Mesenteric fat pad (tissue), 1 donor: ENCODE measurements around the gene SRSF4. TPM values are rescaled to one million over a fixed set of nuclear protein-coding genes. Genes with fewer than 3 reads are reported as not detected.

Source experiments
- DNase-seq: peaks from one replicate; pipeline ENCODE4 v3.0.0-alpha.2; 2020; ENCODE audit warnings: low spot score
- total RNA-seq: library from RNA; stranded (reverse); fragmentation: NEBNext Ultra II Directional; extraction: Animal tissue kit (Norgen Biotek cat#: 25700); gene quantifications from one replicate; pipeline ENCODE4 v1.2.1, GENCODE V29; 2021
- donor health status: DM: yes; HTN: yes; CAD: no.

SRSF4 gene
- total RNA-seq, 1 donor from 2014 or later, result 103 TPM

GRCh38 chr1:29201595-29202051 is 19.9 kb upstream of the SRSF4 start:
- no peak for DNase-seq

DNA sequence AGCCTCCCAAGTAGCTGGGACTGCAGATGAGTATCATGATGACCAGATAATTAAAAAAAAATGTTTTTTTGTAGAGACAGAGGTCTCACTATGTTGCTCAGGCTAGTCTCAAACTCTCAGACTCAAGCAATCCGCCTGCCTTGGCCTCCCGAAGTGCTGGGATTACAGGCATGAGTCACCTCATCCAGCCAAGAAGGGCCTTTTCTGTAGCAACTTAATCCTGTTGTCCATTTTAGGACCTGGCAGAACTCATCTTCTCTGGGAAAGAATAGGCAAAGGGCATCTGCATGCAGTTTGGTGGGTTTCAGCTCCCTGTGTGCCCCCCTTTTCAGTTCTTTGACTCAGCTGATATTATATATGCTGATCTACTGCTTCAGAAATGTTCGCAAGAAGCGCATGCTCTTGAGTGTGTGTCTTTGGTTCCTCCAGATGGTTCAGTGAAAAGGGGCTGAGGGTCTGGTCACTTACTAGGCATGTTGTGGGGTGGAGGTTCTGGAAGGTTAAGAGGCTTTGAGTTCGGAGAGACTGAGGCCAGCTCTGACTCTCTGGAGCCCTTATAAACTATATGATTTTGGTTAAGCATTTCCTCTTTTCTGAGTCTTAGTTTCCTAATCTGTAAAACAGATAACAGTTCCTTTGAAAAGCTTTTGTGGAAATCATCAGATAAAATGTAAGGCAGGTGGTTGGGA is 19.4 kb upstream of the SRSF4 start:
- no peak for DNase-seq

GRCh38 chr1:29197993-29198392 is 16.3 kb upstream of the SRSF4 start:
- DNase-seq, result no peak

GRCh38 chr1:29197590-29197924 is 15.9 kb upstream of the SRSF4 start:
- DNase-seq, result no peak

GRCh38 chr1:29196863-29197589 is 15.3 kb upstream of the SRSF4 start:
- DNase-seq, result no peak

GRCh38 chr1:29195881-29196291 is 14.2 kb upstream of the SRSF4 start:
- peak; percentile 83 for DNase-seq

- peak; percentile 67 for DNase-seq
Measured at GRCh38 chr1:29193879-29194455, 12.3 kb upstream of the SRSF4 start.

DNA sequence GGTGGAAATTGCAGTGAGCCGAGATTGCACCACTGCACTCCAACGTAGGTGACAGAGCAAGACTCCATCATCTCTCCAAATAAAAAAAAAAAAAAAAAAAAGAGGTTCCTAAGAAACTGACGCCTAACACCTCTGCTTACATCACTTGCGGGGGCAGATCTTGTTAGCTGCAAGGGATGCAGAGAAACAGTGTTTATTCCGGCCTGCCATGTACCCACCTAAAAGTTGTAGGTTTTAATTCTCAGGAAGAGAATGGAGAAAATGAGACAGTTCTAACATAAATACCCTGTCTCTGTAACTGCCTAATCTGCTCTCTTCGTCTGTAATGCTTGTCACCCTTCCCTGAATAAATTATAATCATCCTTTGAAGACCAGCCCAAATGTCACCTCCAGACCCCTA is 9.0 kb upstream of the SRSF4 start:
- DNase-seq, result no peak

DNA sequence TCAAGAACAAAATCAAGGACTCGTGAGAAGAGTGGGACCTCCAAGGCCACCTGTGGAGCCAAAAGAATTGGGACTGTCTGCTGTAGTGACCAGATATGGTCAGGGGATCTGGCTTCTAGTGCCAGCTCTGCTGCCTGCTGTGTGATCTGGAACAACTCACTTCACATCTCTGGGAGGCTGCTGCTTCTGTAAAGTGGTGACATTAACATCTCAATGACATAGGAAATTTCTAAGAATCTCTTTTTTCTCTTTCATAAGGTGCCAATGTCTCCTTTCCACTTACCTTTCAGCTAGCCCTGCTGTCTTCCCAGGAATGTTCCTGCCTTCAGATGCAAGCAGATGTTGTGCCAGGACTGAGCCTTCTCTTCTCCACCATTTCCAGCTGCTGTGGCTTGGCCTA is 5.0 kb upstream of the SRSF4 start:
- no peak for DNase-seq

GRCh38 chr1:29186252-29186651 is 4.6 kb upstream of the SRSF4 start:
- DNase-seq, result no peak

DNA sequence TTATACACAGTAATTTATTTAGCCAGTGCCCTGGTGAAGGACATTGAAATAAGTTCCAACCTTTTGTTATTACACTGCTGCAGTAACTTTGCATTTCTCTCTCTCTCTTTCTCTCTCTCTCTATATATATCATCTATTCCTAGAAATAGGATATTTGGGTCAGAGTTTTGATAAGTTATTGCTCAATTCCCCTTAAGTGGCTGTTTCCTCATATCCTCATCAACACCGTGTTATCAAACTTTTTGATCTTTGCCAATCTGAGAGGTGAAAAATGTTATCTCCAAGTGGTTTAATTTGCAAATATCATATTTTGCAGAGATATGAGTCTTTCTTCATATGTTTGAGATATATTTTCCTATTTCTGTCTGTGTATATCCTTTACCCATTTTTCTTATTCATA is 1.6 kb upstream of the SRSF4 start:
- DNase-seq, result no peak

GRCh38 chr1:29180497-29181412 is 945 bp downstream of the SRSF4 start:
- DNase-seq, result no peak

DNA sequence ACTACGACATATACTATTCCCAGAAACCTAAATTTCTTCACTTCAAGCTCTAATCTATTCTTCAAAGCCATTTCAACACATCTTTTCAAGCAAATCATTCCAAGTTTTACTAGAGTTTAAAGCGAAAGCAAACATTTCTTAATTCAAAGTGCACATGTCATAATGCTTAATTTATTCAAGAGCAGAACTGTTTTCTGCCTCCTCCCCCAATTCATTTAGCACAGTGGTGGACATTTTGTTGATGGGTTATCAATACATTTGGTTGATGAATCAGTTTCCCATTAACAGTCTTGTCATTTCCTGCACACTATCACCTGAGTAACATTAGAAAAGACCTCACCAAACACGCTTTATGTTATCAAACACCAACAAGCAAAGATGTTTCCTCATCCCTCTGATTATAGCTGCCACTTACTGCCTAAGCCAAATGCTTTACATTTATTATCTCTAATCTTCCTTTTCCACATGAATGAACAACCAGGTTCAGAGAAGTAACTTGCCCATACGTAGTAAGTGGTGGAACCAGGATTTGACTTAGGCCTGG is 2.0 kb downstream of the SRSF4 start:
- DNase-seq, result no peak

- no peak for DNase-seq
Measured at GRCh38 chr1:29177022-29177705, 4.5 kb downstream of the SRSF4 start.

DNA sequence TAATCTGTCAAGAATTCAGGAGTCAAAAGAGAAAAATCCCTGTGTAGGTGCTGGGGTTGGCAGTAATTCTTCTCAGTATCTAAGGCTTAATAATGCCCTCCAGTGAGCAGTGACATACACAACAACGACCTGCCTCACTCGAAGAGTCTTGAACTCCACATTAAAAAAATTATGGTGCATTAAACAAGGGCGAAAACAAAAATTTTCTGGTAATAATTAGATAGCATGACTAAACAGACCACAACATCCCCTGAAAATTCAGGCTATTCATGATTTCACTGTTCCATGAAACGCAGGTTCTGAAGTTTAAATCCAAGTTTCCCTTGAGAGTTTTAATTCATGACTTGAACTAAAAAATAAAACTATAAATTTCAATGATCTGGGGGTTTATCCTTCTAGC is 5.1 kb downstream of the SRSF4 start:
- no peak for DNase-seq

GRCh38 chr1:29172415-29172939 is 9.2 kb downstream of the SRSF4 start:
- no peak for DNase-seq

DNA sequence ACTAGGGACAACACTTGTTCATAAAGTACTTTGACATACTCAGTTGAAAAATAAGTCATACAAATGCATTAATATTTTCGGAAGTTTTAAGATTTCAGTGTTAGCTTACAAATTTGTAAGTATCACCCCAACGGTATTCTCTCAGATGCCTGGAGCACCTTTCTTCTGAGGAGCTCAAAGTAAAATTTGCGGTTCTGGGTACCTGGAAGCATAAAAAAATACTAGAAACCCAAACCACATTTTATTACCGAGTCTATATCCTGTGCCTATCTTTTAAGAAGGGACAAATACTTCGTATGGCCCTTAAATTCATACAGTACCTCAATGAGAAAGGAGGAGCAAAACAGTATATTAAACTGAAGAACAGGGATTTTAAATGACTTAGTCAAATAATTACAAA is 10.2 kb downstream of the SRSF4 start:
- no peak for DNase-seq

DNA sequence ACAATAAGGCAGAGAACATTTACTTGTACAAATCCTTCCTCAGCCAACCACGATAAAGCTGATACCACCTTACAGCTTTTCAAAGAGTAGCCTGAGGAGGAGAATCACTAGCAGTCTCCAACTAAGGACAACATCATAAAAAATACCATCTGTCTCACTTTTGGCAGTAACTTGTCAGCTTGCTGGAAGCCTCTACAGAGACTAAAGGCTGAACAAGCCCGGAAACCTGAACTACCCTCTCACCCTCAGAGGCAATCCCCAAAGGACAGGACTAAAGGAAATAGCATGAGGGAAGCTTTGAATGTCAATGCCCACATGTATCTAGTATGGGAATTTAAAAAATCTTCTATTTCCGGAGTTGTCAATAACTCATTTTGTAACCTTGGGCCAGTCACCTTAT is 10.6 kb downstream of the SRSF4 start:
- no peak for DNase-seq

DNA sequence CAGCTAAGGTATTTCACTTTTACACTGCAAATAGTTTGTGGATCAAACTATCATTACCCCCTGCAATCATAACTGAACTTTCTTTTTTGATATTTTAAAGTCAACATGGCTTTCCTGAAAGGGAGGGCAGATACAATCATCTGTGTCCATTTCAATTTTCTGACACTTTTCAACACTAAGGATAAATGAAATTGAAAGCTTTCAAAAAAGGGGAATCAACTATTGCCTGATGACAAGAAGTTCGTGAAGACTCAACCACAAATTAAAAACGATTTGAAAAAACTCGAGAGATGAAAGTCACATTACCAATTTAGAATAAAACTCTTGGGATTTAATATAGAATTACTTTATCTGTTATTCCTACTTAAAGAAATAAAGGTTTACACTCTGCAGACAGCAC is 11.7 kb downstream of the SRSF4 start:
- no peak for DNase-seq

- no peak for DNase-seq
Measured at GRCh38 chr1:29167904-29168303, 13.8 kb downstream of the SRSF4 start.
